ENCODE measurements around the gene TBCEL. TPM values are rescaled to one million over a fixed set of nuclear protein-coding genes. Genes with fewer than 3 reads are reported as not detected.

The TBCEL gene
- total RNA-seq, 2 donors from 2014 or later: 17.7 to 24.6 TPM

DNA sequence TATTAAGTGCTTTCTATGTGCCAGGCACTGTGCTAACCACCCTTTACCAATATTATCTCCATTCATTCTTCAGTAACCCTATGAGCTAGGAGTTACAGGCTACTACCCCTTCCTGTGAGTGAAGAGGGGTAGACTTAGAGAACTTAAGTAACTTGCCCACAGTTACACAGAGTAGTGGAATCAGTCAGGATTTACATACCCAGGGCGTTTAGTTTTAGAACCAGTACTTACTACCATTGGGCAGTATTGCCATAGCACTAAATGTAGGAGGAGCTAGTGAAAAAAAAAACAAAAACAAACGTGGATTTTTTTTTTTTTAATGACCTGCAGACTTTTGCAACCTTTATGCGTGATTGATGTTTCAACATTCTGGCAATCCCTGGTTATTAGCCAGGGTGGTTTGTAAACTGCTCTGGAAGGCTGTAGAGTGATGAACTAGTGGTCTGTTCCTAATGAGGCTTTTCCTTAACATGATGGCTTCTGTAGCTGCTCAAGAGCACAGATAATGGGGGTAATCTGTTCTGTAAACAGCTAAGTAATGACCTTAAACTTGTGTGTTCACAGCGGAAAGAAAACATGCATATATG is 11.4 kb downstream of the TBCEL start:
- no peak for TF ChIP-seq CTCF (IDR thresholded peaks at IDR 0.05)
- no peak overlapping the region for H3K4me3 ChIP-seq
- DNase-seq (ENCODE audit: low spot score): no peak

GRCh38 chr11:121035780-121036179 is 11.9 kb downstream of the TBCEL start:
- Histone ChIP-seq H3K27ac (no peak overlapping the region), H3K27me3 (replicated peaks; ENCODE audit: insufficient read depth) (no peaks in the 10 kb centered on the region), H3K9me3 (no peaks in the 10 kb centered on the region), H3K4me3 (no peak overlapping the region), H3K4me1 (ENCODE audit: control insufficient read depth in 1 of 2, low read depth in 2 of 2) (no peaks in the 10 kb centered on the region), H3K36me3 (no peaks in the 10 kb centered on the region)
- TF ChIP-seq CTCF (IDR thresholded peaks at IDR 0.05): no peak
- DNase-seq (ENCODE audit: low spot score) (no peak), ATAC-seq (ENCODE audit: insufficient number of reproducible peaks, low FRiP score, low read depth) (no peak)

More for the DNA sequence above, 11.4 kb downstream of the TBCEL start:
- Histone ChIP-seq H3K27me3 (replicated peaks; ENCODE audit: insufficient read depth) (no peaks in the 10 kb centered on the region), H3K36me3 (no peaks in the 10 kb centered on the region), H3K4me1 (ENCODE audit: control insufficient read depth in 1 of 2, low read depth in 2 of 2) (no peaks in the 10 kb centered on the region), H3K27ac (no peak overlapping the region), H3K9me3 (no peaks in the 10 kb centered on the region)
- ATAC-seq (ENCODE audit: insufficient number of reproducible peaks, low FRiP score, low read depth): no peak

DNA sequence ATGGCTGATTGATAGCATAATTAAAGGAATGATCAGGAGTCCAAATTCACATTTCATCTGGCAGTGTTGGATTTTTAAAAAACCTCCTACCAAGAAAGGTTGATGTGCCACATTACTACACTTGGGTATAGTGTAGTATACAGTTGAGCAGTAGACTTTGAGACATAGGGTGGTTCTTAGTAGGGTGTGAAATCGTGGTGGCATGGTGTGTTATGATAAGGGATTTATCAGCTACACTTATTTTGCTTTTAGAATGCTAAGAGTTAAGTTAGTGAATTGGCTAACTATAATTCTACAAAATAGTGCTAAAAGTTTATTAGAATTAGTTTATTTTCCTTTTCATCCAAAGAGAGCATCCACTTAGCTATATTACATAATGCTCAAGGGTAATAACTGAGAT is 13.1 kb downstream of the TBCEL start:
- Histone ChIP-seq H3K36me3 (no peaks in the 10 kb centered on the region), H3K27me3 (replicated peaks; ENCODE audit: insufficient read depth) (no peaks in the 10 kb centered on the region), H3K4me3 (no peak overlapping the region), H3K9me3 (no peaks in the 10 kb centered on the region), H3K4me1 (ENCODE audit: control insufficient read depth in 1 of 2, low read depth in 2 of 2) (no peaks in the 10 kb centered on the region), H3K27ac (no peak overlapping the region)
- no peak for TF ChIP-seq CTCF (IDR thresholded peaks at IDR 0.05)
- DNase-seq (ENCODE audit: low spot score) (no peak), ATAC-seq (ENCODE audit: insufficient number of reproducible peaks, low FRiP score, low read depth) (no peak)

GRCh38 chr11:121038648-121039409 is 14.9 kb downstream of the TBCEL start:
- Histone ChIP-seq H3K27me3 (replicated peaks; ENCODE audit: insufficient read depth) (no peaks in the 10 kb centered on the region), H3K9me3 (no peaks in the 10 kb centered on the region), H3K27ac (no peak overlapping the region), H3K4me1 (ENCODE audit: control insufficient read depth in 1 of 2, low read depth in 2 of 2) (no peaks in the 10 kb centered on the region), H3K36me3 (no peaks in the 10 kb centered on the region), H3K4me3 (no peak overlapping the region)
- no peak for TF ChIP-seq CTCF (IDR thresholded peaks at IDR 0.05)
- DNase-seq (ENCODE audit: low spot score) (no peak), ATAC-seq (ENCODE audit: insufficient number of reproducible peaks, low FRiP score, low read depth) (no peak)

- H3K4me3 ChIP-seq: no peak overlapping the region
- no peak for TF ChIP-seq CTCF (IDR thresholded peaks at IDR 0.05)
- ATAC-seq (ENCODE audit: insufficient number of reproducible peaks, low FRiP score, low read depth) (no peak), DNase-seq (ENCODE audit: low spot score) (no peak)
- no peaks in the 10 kb centered on the region for H3K27me3 ChIP-seq (replicated peaks; ENCODE audit: insufficient read depth)
- no peaks in the 10 kb centered on the region for H3K9me3 ChIP-seq
- H3K27ac ChIP-seq: no peak overlapping the region
- no peaks in the 10 kb centered on the region for H3K36me3 ChIP-seq
- no peaks in the 10 kb centered on the region for H3K4me1 ChIP-seq (ENCODE audit: control insufficient read depth in 1 of 2, low read depth in 2 of 2)
Observed at GRCh38 chr11:121039971-121040613, 16.2 kb downstream of the TBCEL start.
